HG02571 (cell line): Measurements from ENCODE around the gene VDAC1.
"Not testable (repeated sequence)": the region's sequence is repeated elsewhere in the genome, so short reads cannot be mapped to it uniquely, and the experiment has no call there.

ENCODE experiments used
- ATAC-seq: cut with Tn5 transposase; IDR thresholded peaks from one replicate; pipeline ENCODE4 v1.9.1; 2021; ENCODE audit warnings: mild to moderate bottlenecking, moderate library complexity; ENCODE audit not compliant: unreplicated experiment

Gene VDAC1

DNA sequence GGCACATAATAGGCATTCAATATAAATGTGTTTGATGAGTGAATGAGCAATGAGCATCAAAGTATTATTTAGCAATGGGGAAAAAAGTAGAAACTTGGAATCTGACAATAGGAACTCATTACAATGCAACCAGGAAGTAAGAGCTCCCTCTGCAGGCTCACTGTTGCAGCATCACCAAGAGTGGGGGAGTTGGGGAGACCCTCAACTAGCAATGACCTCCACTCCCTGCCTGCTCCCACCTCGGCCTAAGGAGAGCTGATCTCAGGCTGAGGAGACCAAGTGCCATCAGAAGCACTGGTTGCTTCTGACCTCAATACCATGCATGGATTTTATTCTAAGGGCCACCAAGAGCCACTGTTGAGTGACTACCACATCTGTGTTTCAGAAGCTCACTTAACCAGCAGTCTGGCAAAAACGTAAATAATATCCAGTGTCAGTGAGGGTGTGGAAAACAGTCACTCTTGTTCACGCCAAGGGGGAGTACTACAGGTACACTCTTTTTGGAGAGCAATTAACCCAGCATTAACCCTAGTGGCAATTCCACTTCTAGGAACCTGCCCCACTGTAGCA lies 8.0 kb downstream of the VDAC1 start:
- no peak for ATAC-seq

DNA sequence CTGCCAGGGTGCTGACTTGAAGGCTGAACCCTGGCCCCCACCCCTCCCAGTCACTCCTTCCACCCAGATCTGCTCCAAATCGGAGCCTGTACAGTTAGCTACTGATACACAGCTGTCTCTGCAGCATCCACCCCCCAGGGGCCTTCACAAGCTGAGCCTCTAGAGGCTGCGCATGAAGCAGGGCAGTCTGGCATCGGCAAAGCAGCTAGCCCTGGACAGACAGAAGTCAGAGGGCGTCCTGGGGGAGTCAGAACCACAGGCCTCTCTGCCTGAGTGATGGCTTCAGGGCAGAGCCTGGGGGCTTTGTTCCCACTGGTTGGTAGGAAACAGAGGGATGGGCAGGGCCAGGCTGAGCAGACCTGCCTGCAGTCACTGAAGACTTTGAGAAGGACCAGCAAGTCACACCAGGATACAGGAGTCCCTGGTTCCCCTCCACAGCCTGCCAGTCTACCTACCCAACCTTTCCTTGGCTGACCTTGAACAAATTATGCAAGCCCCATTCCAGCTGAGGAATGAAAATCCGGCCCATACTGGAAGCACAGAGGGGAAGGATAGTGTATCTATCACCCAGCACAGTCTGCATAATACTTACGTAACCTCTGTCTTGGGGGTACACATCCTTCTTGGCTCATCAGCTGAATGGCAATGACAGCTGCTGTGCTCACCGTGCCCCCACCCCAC lies 8.8 kb downstream of the VDAC1 start:
- ATAC-seq = no peak

- ATAC-seq = no peak
Observed at GRCh38 chr5:133995341-133995740, 9.4 kb downstream of the VDAC1 start.

DNA sequence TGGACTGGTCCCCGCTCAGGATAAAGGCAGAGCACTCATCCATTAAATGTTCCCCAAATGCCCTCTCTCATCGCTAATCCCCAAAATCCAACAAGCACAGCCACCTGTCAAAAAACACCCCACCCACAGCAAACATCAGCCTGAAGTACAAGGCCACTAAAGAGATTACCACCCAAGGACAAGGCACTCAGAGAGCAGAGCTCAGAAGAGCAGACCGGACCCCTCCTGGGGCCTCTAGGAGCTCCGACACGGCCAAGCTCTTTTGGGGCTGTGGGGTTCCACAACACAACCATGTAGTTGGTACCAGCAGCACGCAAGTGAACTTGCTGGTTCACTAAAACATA lies 9.8 kb downstream of the VDAC1 start:
- no peak for ATAC-seq

DNA sequence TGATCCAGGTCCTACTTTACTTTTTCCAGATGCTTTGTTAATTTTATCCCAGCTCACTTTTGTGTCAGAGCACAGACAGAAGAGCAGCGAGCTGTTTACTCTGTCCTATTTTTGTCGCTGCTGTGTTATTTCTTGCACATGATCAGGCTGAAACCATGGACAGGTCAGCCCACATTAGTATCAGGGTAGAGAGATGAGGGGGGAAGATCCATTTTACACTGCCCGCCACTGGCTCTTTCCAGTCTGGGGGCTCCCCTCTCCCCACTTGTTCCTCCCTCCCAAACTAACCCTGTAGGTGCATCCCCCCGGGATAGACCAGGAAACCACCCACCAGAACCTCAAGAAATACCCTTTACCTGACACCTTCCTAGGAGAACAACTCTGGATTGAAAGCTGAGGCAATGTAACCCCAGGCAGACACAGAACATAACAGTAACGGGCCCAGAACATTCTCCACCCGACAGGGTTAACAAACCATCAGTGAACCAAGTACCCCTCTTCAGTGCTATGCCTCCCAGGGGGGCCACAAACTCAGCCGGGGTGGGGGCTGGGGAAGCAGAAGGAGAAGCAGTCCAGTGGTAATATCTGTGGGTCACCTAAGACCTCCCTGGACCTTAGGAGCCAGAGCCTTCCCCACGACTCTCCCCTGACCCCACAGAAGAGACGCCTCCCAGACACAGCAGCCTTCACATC lies 10.3 kb downstream of the VDAC1 start:
- no peak for ATAC-seq

GRCh38 chr5:133993185-133993936 lies 11.4 kb downstream of the VDAC1 start:
- no peak for ATAC-seq

DNA sequence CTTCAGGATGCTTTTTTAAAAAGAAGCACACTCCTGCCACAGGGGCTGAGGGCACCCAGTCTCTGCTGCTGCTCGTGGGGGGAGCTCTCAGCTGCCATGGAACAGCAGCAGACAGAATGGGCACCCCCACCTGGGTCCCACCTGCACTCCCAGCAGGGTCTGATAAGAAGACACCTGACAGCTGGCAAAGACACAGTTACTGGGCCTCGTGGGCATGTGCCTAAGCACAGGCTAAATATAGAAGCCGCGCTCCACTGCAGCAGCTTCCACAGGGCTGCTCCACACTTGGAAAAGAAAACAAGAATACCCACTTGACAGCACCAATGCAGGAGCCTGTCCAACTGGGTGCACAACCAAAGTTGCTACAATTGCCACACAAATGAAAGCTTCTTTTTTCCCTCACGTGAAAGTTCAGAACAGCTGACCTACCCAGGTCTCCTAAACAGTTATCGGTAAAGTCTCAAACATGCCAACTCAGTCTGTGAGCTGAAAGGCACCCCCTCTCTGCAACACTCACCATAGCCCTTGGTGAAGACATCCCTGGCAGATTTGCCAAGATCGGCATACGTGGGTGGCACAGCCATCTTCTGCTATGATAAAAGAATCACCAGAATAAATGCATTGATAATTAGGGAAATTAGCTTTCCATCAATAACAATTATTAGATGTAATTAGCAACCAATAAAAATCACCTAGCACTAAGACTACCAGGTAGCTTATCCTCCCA lies 12.2 kb downstream of the VDAC1 start:
- ATAC-seq = no peak

- no peak for ATAC-seq
Observed at GRCh38 chr5:133991171-133991910, 13.4 kb downstream of the VDAC1 start.

DNA sequence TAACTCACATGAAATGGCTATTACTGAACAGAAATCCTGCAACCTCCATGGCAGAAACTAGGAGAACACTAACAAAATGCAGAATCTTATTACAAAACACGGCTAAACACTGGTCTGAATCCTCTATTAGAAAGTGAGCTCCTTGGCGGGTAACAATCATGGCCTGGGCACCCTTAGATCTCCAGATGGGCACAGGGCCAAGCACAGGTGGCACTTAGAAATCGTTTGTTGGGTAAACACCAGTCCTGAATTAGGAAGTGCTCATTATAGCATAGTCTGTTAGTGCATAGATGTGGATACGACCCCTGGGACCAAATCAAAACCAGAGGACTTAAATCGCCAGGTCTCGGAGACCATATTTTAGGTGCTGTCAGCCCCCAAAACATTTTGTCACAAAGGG lies 14.4 kb downstream of the VDAC1 start:
- ATAC-seq = no peak

DNA sequence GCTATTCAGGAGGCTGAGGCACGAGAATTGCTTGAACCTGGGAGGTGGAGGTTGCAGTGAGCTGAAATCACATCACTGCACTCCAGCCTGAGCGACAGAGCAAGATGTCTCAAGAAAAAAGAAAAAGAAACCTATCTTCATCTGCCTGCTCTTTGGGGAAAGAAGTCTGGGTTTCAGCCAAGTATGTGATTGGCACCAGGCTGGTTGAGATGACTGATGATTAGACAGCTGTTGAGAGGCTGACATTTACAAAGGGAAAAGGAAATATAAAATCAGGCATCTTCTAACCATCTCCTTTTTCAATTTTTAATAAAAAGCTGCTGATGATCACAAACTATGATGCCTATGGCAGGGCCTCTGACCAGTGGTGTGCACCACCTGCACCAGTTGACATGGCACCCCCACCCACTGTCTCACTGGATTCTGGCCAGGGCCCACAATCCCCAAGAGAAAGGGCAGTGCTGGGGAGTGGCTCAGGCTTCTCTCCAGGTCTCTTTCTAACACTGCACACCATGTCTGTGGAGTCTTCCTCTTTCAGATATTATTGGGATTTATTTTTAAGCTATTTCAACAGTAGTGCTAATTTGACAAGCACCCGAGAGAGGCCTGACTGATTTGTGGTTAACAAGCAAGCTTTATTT lies 19.1 kb downstream of the VDAC1 start:
- ATAC-seq = no peak

- ATAC-seq = no peak
Observed at GRCh38 chr5:133983674-133984073, 21.1 kb downstream of the VDAC1 start.

DNA sequence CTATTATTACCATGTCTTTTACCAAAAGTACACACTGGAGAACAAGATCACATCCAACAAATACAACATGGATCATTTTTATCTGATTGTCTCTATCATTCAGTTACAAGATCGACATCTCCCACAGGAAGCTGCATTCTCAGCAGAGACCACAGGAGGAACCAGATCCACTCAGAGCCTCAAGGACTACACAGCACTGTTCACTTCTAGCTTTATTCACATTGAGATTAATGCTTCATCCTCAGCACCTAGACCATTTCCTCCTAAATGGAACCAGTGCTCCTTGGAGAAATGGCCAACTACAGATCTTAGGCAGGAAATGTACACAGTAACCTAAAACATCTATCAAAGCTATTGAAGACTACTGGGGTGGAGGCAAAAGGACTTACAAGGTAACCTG lies 23.1 kb downstream of the VDAC1 start:
- ATAC-seq = no peak

- ATAC-seq = no peak
Observed at GRCh38 chr5:133980652-133981051, 24.1 kb downstream of the VDAC1 start.

DNA sequence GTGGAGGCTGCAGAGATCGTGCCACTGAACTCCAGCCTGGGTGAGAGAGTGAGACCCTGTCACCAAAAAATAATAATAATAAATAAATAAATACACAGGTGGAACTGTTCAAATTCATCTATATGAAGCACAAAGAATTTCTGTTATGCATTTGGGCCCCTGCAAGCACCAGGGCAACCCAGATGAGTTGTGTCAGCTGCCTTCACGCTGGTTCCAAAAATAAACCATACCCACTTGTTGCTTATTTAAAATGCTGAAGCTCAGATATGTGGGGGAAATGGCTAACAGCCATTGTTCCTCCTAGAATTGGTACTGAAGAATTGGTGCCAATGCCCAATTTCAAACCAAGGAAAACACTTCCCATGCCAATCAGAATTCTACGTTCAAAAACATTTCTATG lies 25.8 kb downstream of the VDAC1 start:
- ATAC-seq = no peak

DNA sequence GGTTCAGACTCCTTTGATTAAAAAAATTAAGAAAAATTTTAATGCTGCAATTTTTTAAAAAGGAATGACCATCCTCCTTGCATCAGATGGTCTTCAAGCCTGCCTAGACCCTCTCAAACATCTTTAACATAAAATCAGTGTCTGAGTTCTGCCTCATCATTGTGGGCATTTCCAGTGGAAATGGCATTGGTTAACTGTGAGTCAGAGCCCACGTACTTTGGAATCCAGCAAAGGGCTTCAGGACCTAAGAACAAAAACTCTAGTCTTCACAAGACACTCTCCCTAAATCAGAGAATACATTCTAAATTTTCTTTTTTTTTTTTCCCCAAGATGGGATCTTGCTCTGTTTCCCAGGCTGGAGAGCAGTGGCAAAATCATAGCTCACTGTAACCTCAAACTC lies 26.9 kb downstream of the VDAC1 start:
- no peak for ATAC-seq

- no peak for ATAC-seq
Observed at GRCh38 chr5:133977161-133977787, 27.5 kb downstream of the VDAC1 start.

DNA sequence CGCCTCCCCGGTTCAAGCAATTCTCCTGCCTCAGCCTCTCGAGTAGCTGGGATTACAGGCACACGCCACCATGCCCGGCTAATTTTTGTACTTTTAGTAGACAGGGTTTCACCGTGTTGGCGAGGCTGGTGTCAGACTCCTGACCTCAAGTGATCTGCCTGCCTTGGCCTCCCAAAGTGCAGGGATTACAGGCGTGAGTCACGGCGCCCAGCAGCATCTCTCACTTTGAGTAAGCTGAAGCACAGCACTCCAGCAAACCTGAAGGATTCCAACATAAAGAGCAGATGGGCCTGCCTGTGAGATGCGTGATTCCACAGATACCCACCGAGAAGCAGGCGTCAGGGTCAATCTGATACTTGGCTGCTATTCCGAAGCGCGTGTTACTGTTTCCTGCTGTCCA lies 29.2 kb downstream of the VDAC1 start:
- ATAC-seq = not testable (repeated sequence)

DNA sequence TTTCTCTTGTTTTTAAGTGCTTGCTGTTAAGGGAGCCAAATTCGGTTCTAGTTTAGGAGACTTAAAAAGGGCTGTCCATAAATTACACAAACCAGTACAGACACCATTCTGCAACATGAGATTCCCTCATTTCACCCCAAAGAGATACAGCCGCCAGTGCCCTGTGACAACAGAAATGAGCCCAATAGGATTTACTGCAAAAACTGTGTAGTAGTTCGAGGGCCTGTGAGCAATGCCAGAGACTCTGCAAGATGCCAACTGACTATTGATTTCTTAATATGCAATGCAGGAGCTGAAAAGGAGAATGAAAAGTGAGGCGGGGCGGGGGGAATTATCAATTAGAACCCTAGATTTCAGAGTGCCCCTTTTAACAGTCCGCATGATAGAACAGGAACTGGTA lies 30.6 kb downstream of the VDAC1 start:
- no peak for ATAC-seq

GRCh38 chr5:133970325-133970909 lies 34.4 kb downstream of the VDAC1 start:
- ATAC-seq = no peak
